Parietal lobe (tissue), 2 donors: Measurements from ENCODE around the gene PRKD2. TPM values are rescaled to one million over a fixed set of nuclear protein-coding genes. Genes with fewer than 3 reads are reported as not detected.

Experiments used
- small RNA-seq: library from RNA; depleted of rRNA; stranded (forward); fragments of <200 nt; gene quantifications from one replicate; pipeline ENCODE3, GENCODE V24; 2014; ENCODE audit warnings: low replicate concordance
- total RNA-seq: library from RNA; depleted of rRNA; stranded (reverse); fragments of >200 nt; gene quantifications from one replicate; pipeline ENCODE4 v1.2.3, GENCODE V29; 2014

Gene PRKD2
- total RNA-seq: 6.9 TPM

GRCh38 chr19:46717034-46717715 is at the start of gene PRKD2:
PRKD2 (minus strand) TSS chr19:46717114; CDS start chr19:46716370, 744 bp downstream.

GRCh38 chr19:46746281-46747057 is 29.6 kb upstream of the PRKD2 start, which contains the start of gene STRN4:
STRN4 (minus strand) TSS chr19:46746450; CDS start chr19:46746430, 20 bp downstream.

GRCh38 chr19:46745521-46746280 is 28.8 kb upstream of the PRKD2 start, which contains the start of gene FKRP:
FKRP (plus strand) TSS chr19:46746057; CDS start chr19:46755451, 9,394 bp downstream.

GRCh38 chr19:46661020-46661731 is 55.7 kb downstream of the PRKD2 start, which contains the start of gene DACT3:
DACT3 (minus strand) TSS chr19:46661182; CDS start chr19:46661064, 118 bp downstream.

DNA sequence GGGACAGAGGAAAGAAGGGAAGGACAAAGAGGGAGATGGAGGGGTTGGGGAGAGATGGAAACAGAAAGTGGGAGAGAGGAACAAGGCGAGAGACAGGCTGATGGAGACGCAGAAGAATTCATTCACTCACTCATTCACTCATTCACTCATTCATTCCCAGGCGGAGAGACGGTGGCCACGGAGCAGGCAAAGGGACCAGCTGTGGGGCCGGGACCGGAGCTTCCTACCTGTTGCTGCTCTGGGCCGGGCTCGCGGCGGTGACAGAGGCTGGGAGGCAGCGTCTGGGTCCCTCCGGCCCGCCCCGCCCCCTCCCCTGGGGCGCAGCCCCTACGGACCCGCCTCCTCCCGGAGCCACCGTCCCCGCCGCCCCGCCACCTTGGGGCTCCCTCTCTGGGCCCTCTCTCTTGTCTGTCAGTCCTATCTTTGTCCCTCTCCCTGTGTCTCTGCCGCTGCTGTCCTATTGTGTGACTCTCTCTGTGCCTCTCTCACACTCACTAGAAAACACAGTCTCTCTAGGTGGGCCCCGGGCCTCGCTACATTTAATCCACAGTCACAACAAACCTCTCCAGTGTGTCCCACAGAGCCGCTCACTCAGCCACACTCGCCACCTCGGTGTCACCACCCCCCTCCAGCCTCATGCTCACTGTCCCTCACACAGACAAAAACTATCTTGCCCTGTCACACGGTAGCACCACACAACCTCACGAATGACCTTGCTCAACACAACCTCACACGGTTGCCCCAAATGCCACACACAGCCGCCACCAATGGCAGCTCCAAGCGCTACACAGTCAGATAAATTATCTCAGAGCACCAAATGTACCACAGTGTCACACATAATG is 80.8 kb downstream of the PRKD2 start, which contains the start of gene GNG8:
GNG8 (minus strand) TSS at position 283 of the 842 bp plus-strand sequence. CDS start 1,520 bp downstream, outside the sequence.

DNA sequence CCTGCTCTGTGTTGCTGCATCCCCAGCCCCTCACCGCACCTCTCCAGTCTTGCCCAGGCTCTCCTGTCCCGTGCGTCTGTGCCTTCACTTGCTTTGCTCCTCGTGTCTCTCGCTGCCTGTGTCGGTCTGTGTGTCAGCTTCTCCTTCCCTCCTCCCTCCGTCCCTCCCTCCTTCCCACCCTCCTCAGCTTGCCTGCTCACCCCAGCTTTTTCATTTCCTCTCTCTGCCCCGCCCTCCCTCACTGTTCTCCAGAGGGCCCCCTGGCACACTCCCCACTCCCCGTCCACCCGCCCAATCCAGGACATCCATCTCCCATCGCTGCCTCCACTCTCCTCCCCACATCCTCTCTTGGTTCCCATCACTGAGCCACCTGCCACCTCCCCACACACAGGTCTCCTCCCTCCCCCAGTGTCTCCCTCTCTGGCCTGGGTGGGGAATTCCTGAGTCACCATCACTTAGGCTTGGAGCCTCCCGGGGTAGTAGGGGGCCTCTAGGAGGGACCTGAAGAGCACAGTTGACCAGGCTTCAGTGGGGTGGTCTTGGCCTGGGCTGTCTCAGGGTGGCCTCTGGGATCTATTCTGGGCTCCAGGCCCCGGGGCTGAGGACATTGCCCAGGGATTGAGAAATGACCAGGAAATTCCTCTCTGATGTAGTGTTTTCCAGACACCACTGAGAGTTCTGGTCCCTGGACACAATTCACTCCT is 91.8 kb downstream of the PRKD2 start, which contains the start of gene PTGIR:
PTGIR (minus strand) TSS at position 132 of the 704 bp plus-strand sequence. CDS start 864 bp downstream, outside the sequence.

Small RNA genes within 50 kb of the gene (small RNA-seq; reads per million reads assigned to genes)
- gene MIR320E: not detected
- not detected for gene RF00019
- 0.12 reads per million for gene RN7SL364P

Other genes with a start within 250 kb of the PRKD2 start
- 46.3 TPM for gene PNMA8A, start 245.6 kb downstream of the PRKD2 start, total RNA-seq
- 14.4 TPM for gene PNMA8B, start 221.2 kb downstream of the PRKD2 start, total RNA-seq
- 269 TPM for gene CALM3, start 115.8 kb downstream of the PRKD2 start, total RNA-seq
- gene PTGIR, start 92.0 kb downstream of the PRKD2 start, total RNA-seq: not detected
- gene GNG8, start 80.9 kb downstream of the PRKD2 start, total RNA-seq: not detected
- gene DACT3, start 55.9 kb downstream of the PRKD2 start, total RNA-seq: 14.7 TPM
- gene FKRP, start 28.9 kb upstream of the PRKD2 start, total RNA-seq: 18.8 TPM
- gene STRN4, start 29.3 kb upstream of the PRKD2 start, total RNA-seq: 127 TPM
- gene SLC1A5, start 71.5 kb upstream of the PRKD2 start, total RNA-seq: 3.1 TPM
- gene AP2S1, start 133.7 kb upstream of the PRKD2 start, total RNA-seq: 52.6 TPM
- gene ARHGAP35, start 143.9 kb upstream of the PRKD2 start, total RNA-seq: 114 TPM